CD4-positive, alpha-beta T cell (primary cell): ENCODE data around the gene TOR3A. TPM values are rescaled to one million over a fixed set of nuclear protein-coding genes. Genes with fewer than 3 reads are reported as not detected.
A peak's percentile ranks its signal among the peaks of the same experiment; 100 is the strongest.

Source experiments
- ATAC-seq: fragments of 200-7000 bp; cut with Tn5 transposase; one replicate; pipeline ENCODE4 v1.10.0; 2022; ENCODE audit warnings: mild to moderate bottlenecking; ENCODE audit not compliant: poor library complexity
- CTCF ChIA-PET: fragments of 350-600 bp; sonication (Branson Sonifier 250); formaldehyde crosslinking; loops from one replicate; lab custom pipeline; 2021; ENCODE audit warnings: antibody characterized with exemption, inconsistent platforms; lab: Charles Lee
- POLR2A ChIA-PET: fragments of 350-600 bp; sonication (Branson Sonifier 250); formaldehyde crosslinking; loops from one replicate; lab custom pipeline; 2021; ENCODE audit warnings: antibody characterized with exemption, inconsistent platforms; lab: Charles Lee
- DNase-seq, 14 experiments: peaks; one replicate each; pipeline ENCODE4 v3.0.0-alpha.2; 2013 to 2020; ENCODE audit warnings: mixed read lengths in 2 of 14
- H3K27ac ChIP-seq, 2 donors: one replicate each; pipeline versions ENCODE4 v1.5.1 to v1.7.0; 2013; ENCODE audit warnings: low read length in 2 of 2, low read depth in 1 of 2, mild to moderate bottlenecking in 1 of 2
- H3K27me3 ChIP-seq, 2 experiments: 1 replicate in 1 of 2; 2 replicates in 1 of 2; pipeline versions ENCODE4 v1.6.1 to v1.7.0; 2013; ENCODE audit warnings: low read length in 2 of 2, control low read depth in 1 of 2, mild to moderate bottlenecking in 1 of 2, moderate library complexity in 1 of 2; ENCODE audit not compliant: insufficient read depth in 2 of 2, control insufficient read depth in 1 of 2
- H3K36me3 ChIP-seq: one replicate; pipeline ENCODE4 v1.6.1; 2013; ENCODE audit warnings: low read length, control low read depth; ENCODE audit not compliant: insufficient read depth
- H3K4me1 ChIP-seq: one replicate; pipeline ENCODE4 v1.6.1; 2013; ENCODE audit warnings: low read length, control low read depth; ENCODE audit not compliant: insufficient read depth
- H3K4me3 ChIP-seq: one replicate; pipeline ENCODE4 v1.5.1; 2013; ENCODE audit warnings: mild to moderate bottlenecking, low read length, moderate library complexity
- H3K9me3 ChIP-seq, 2 experiments: 1 replicate in 1 of 2; 2 replicates in 1 of 2; pipeline versions ENCODE4 v1.6.1 to v1.7.0; 2013; ENCODE audit warnings: low read length in 2 of 2, mild to moderate bottlenecking in 2 of 2, control low read depth in 1 of 2, moderate library complexity in 1 of 2; ENCODE audit not compliant: control insufficient read depth in 1 of 2, insufficient read depth in 1 of 2
- H3K27ac Mint-ChIP-seq: one replicate; pipeline ENCODE4 v1.8.0; 2020; ENCODE audit warnings: mixed read lengths
- H3K27me3 Mint-ChIP-seq: one replicate; pipeline ENCODE4 v1.8.0; 2021; ENCODE audit warnings: mixed read lengths
- H3K36me3 Mint-ChIP-seq: one replicate; pipeline ENCODE4 v1.8.0; 2021; ENCODE audit warnings: low read depth, mixed read lengths
- H3K4me1 Mint-ChIP-seq: one replicate; pipeline ENCODE4 v1.8.0; 2021; ENCODE audit warnings: low read depth, mixed read lengths
- H3K4me3 Mint-ChIP-seq: one replicate; pipeline ENCODE4 v1.8.0; 2020; ENCODE audit warnings: mild to moderate bottlenecking, mixed read lengths
- H3K9me3 Mint-ChIP-seq: one replicate; pipeline ENCODE4 v1.8.0; 2020; ENCODE audit warnings: mixed read lengths
- CTCF ChIP-seq: fragments of 200-600 bp; IDR thresholded peaks from one replicate; pipeline ENCODE4 v1.8.0; 2022; ENCODE audit warnings: antibody characterized with exemption, mild to moderate bottlenecking
- intact Hi-C, 2 experiments: fragments of 100-400 bp; cut with DNase I in 1 of 2; cut with micrococcal nuclease in 1 of 2; formaldehyde crosslinking; loops; one replicate each; pipeline versions ENCODE4 v1.15.1 to v1.9.0; 2023 to 2025; cut with DNase I, micrococcal nuclease
- total RNA-seq, 174 experiments: library from RNA in 2 of 174; stranded (reverse) in 2 of 174; gene quantifications; one replicate each; pipeline ENCODE4 v1.2.3 and lab custom pipeline; 2021 to 2026

The TOR3A gene
- total RNA-seq, 2 experiments from 2014 or later, result 17.2 TPM

- ATAC-seq (no peak), DNase-seq (no peak)
- H3K9me3 Mint-ChIP-seq, result no peaks in the 10 kb centered on the region
- ChIA-PET CTCF (no interaction called here), POLR2A (no interaction called here)
- no peaks in the 10 kb centered on the region for H3K4me1 ChIP-seq
- no peaks in the 10 kb centered on the region for H3K27me3 ChIP-seq
- no peak overlapping the region for H3K4me3 ChIP-seq
- no peak for TF ChIP-seq CTCF
- H3K4me3 Mint-ChIP-seq, result no peak overlapping the region
- H3K4me1 Mint-ChIP-seq, result no peaks in the 10 kb centered on the region
- H3K27me3 Mint-ChIP-seq, result no peaks in the 10 kb centered on the region
- no peak overlapping the region for H3K27ac ChIP-seq
- intact Hi-C loops, result no loop called here
- peaks cover 49% of the 10 kb centered on the region for H3K36me3 ChIP-seq
- H3K36me3 Mint-ChIP-seq, result peaks cover 66% of the 10 kb centered on the region
- H3K27ac Mint-ChIP-seq, result peak overlapping the region; percentile 14
- no peaks in the 10 kb centered on the region for H3K9me3 ChIP-seq
Measured at GRCh38 chr1:179094818-179095217, 12.9 kb downstream of the TOR3A start.

DNA sequence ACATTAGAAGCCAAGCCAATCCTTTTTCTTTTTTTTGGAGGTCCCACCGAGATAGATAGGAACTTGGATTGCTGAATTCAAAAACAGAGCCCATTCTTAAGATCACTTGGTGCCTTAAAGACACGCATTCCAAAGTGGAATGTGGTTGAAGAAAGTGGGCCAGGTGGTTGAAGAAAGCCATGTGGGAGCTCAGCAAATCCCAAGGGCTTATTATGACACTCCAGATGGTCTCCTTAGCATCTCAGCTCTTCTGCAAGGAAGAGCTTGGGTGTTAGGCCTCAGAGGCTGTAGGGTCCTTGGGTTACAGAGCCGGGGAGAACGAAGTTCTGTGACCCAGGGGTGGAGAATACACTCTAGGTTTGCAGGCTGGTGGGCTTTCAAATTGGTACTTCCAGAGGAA is 13.5 kb downstream of the TOR3A start:
- Mint-ChIP-seq H3K27ac (peak overlapping the region; percentile 14), H3K9me3 (no peaks in the 10 kb centered on the region), H3K4me3 (no peak overlapping the region), H3K36me3 (peaks cover 63% of the 10 kb centered on the region), H3K27me3 (no peaks in the 10 kb centered on the region), H3K4me1 (no peaks in the 10 kb centered on the region)
- H3K27me3 ChIP-seq, result no peaks in the 10 kb centered on the region
- ChIA-PET CTCF (no interaction called here), POLR2A (no interaction called here)
- no peak overlapping the region for H3K4me3 ChIP-seq
- H3K4me1 ChIP-seq, result no peaks in the 10 kb centered on the region
- no peak overlapping the region for H3K27ac ChIP-seq
- peaks cover 49% of the 10 kb centered on the region for H3K36me3 ChIP-seq
- ATAC-seq (no peak), DNase-seq (no peak)
- H3K9me3 ChIP-seq, result no peaks in the 10 kb centered on the region
- intact Hi-C loops, result no loop called here
- TF ChIP-seq CTCF, result no peak

- peaks cover 59% of the 10 kb centered on the region for H3K36me3 Mint-ChIP-seq
- no peaks in the 10 kb centered on the region for H3K9me3 Mint-ChIP-seq
- POLR2A ChIA-PET, result no interaction called here
- H3K4me3 Mint-ChIP-seq, result no peak overlapping the region
- H3K27me3 Mint-ChIP-seq, result no peaks in the 10 kb centered on the region
- H3K4me1 Mint-ChIP-seq, result no peaks in the 10 kb centered on the region
- Histone ChIP-seq H3K4me3 (no peak overlapping the region), H3K9me3 (no peaks in the 10 kb centered on the region), H3K4me1 (no peaks in the 10 kb centered on the region), H3K36me3 (peaks cover 45% of the 10 kb centered on the region), H3K27ac (no peak overlapping the region), H3K27me3 (no peaks in the 10 kb centered on the region)
- intact Hi-C loops, result no loop called here
- no peak overlapping the region for H3K27ac Mint-ChIP-seq
- DNase-seq (no peak), ATAC-seq (no peak)
- TF ChIP-seq CTCF, result no peak
- CTCF ChIA-PET, result no interaction called here
Measured at GRCh38 chr1:179095924-179096323, 14.1 kb downstream of the TOR3A start.
